Hematopoietic multipotent progenitor cell treated with erythropoietin and hydrocortisone succinate and interleukin-3 and kit ligand, for 17 days (in vitro differentiated cells): ENCODE measurements around the gene PSAPL1.

ENCODE experiments used
- DNase-seq: peaks from one replicate; pipeline ENCODE4 v3.0.0-alpha.2; 2015; ENCODE audit warnings: low spot score

The PSAPL1 gene

DNA sequence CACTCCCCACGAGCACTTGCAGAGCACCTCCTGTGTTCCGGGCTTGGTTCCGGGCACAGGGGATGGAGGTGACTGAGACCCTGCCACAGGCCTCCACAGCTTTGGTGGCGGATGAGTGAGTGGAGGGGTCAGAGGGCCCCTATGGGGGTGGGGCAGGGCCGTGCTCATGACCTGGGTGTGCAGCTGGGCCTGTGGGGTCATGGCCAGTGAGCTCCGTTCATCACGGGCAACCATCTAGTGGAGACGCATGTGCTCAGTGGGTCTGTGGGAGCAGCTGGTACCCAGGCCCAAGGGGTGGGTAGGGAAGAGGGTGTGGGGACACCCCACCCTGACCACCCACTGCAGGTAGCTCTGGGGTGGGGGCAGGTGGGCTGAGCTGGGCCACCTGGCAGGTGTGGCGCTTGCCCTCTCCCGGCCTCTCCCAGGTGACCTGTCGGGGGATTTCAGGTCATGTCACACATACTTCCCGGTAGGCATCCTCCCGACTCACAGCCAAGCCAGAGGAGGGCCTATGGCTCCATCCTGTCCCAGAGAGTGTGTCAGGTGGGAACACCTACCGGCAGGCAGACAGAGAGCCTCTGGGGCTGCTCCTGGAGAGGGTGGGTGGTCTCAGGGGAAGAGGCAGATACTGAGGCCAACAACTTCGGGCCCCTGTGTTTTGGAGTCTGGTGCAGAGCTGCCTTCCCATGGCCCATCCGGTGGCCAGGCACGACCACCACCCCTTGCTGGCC, 3.6 kb downstream of the PSAPL1 start:
- DNase-seq, result no peak

DNA sequence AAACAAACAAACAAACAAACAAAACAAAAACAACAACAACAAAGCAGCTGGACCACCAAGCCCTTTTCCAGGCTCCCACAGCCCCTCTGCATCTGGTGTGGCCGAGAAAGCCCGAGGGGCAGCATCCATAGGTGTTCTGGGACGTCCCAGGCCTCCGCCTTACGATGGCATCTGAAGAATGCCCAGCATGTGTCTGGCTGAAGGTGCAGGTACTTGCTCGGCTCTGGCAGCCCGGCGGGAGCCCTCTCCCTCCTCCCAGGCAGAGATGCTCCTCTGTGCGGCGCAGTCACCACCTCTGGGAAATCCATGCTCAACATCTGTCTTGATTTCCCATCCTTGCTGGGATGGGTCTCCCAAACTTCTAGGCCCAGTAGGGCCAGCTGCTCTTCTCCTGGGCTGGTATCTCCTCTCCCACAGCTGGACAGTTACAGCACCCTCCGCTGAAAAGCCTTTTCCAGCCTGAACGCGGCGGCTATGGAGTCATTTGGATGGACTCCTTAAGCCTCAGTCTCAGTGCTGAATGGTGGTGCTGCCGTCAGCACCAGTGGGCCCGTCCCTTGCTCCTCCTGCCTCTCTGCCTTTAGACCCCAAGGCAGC, 4.3 kb downstream of the PSAPL1 start:
- no peak for DNase-seq

DNA sequence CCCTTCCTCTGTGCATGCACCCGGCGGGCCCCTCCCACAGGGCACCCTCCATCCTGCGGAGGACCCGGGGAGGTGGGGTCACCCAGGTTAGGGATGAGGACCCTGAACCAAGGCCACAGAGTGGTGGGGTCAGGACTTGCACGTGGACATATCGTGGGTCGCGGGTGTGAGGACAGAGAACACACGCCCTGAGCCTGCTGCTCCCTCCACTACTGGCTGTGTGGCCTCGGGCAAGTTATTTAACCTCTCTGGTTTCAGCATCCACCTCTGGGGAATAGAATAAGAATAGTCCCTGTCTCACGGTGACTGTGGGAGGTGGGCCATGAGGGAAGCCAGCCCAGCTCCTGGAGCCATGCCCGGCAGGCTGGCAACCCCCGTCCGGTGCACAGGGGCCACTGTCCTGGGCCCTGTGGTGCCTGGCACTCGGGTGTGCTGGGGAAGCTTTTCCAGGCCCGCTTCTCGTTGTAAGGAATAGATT, 5.1 kb downstream of the PSAPL1 start:
- no peak for DNase-seq

DNA sequence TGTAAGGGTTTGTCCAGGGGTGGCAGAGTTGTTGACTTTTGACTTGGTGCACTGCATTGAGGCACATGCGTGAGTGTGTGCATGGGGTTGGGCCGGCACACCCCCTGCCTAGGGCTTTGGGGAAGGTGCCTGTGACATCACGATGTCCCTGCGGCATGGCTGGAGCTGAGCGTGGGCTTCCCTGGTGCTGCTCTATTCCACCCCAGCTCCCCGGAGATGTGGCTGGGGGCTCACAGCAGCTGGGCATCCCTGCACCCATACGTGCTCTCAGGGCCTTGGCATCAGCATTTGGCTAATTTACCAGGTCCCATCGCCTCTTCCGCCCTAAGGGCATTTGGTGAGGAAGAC, 5.7 kb downstream of the PSAPL1 start:
- DNase-seq, result no peak

DNA sequence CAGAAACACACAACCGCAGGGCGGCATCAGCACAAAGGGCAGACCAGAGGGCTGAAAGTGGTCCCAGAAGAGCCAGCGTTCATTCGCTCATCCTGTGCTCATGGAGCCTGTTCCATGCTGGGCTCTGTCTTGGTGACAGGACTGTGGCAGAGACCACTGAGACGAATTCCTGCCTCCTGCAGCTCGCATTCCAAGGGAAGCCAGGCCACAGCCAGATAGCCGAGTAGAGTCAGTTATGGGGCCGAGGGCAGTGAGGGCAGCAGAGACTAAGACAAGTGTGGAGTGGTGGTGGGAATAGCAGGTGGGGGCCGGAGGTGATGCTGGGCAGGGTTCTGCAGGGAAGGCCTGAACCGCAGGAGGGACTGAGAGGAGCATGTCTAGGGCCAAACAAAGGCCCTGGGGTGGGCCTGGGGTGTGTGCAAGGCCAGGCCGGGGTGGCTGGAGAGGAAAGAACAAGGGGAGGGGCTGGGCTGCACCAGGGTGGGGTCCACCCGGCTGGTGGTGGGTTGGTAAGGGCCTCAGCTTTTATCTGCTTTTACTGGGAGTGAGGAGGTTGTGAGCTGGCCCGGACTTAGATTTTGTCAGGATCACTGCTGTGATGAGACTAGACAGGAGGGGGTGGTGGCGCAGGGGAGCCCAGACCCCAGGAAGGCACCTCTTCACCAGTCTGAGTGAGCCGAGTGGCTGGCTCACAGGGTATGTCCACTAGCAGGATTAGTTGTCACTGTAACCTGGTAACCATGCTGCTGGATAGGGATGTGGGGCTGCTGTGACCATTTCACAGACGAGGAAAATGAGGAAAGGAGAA, 6.3 kb downstream of the PSAPL1 start:
- DNase-seq, result no peak

DNA sequence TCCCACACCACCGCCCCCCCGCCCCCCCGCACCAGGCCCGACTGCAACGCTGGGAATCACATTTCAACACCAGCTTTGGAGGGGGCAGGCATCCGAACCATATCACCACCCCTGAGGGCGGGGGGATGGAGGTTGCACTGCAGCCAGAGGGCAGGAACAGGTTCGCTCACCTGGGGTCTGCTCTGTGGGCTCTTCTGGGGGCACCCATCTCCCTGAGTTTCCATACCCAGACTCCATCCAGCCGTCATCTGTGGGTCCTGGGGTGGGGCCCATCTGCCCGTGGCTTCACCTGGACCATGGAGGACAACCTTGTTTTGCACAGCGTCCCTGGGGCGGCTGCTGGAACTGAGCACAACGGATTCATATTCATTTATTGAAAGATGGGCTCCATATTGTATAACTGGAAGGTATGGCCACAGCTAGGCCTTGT, 6.9 kb downstream of the PSAPL1 start:
- DNase-seq, result no peak

DNA sequence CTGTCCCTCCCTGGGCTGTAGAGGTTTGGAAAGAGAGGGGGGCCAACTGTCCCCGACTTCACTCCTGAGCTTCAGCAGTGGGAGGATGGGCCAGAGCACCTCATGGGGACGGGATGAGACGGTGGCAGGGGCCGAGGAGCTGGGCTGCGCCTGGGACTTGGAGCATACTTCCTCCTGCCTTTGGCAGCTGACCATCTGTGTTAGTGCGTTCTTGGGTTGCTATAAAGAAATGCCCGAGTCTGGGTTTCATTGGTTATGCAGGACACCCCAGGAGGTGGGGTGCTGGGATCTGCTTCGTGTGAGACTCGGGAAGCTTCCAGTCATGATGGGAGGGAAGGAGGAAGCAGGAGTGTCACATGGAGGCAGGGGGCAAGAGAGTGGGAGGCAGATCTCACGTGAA, 7.4 kb downstream of the PSAPL1 start:
- no peak for DNase-seq

DNA sequence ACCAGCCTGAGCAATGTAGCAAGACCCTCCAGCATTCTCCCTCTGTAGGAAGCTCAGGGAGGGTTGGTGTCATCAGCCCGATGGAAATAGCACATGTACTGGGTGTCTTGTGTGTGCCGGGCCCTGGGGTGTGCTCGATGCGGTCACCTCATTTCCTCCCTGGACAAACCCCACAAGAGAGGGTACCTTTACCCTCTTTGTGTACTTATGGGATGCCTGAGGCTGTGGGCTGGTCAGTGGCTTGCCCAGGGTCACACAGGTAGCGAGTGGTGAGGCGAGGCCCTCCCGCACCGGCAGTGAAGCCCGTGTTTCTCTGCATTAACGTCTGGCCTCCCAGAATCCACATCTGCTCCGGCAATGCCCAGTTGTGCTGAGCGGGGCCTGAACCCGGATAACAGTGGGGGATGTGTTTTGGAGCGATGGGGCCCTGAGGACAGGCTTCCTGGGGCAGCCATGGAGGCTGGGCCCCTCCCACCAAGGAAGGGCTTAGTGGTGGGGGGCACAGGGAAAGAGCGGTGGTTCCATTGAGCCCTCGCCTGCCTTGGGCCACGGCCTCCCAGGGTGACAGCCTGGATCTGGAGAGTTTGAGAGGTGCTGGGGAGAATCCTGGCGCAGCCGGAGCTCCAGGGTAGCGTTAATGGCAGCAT, 8.1 kb downstream of the PSAPL1 start:
- no peak for DNase-seq

DNA sequence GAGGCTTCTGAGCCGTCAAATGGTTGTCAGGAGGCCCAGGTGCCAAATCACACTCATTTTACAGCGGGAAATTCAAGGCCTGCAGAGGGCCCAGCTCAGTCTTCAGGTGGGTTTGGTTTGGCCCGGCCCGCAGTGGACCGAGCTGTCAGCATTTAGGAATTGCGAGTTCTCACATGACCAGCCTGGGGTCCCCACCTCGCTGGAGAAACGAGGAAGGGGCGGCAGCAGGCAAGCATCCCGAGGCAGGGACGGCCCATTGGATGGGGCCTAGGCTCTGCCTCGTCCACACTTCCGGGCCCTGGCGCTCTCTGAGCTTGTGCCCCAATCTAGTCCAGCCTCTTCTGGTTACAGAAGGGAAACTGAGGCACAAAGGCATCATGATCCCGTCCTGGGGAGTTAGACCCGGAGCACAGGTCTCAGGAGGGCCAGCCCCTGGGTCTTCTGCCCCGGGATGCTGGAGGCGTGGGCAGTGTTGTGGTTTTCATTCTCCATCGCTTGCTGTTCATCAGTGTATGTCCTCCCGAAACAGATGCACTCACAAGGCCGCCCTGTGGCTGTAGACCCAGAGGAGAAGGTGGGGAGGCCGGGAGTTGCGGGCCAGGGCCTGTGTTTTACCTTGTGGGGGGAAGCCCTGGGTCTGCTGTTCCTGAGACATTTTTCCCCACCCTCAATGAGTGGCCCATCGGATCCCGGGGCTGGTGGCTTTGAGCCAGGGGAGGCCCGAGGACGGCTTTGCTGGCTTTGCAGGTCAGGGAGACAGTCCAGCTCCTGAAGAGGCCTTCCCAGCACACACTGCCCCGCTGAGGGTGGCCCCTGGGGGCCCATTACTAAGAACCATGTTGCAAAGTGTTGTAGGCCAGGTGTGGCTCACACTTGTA, 8.9 kb downstream of the PSAPL1 start:
- no peak for DNase-seq

DNA sequence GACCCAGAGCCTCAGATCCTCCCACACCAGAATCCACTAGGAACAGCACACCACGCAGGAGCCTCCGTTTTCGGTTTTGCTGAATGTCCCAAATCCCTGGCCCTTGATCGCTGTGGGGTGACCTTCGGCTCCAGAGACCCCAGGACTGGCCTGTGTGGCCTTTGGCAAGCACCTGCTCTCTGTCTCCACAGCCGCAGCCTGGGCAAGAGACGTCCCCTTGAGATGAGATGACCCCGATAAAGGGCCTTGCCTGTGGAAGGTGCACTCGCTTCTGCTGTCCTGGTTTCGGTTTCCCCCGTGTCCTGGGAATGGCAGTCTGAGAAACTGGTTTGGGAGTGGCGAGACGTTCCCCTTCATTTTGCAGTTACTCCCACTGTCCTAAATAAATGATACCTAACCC, 9.6 kb downstream of the PSAPL1 start:
- DNase-seq, result no peak

DNA sequence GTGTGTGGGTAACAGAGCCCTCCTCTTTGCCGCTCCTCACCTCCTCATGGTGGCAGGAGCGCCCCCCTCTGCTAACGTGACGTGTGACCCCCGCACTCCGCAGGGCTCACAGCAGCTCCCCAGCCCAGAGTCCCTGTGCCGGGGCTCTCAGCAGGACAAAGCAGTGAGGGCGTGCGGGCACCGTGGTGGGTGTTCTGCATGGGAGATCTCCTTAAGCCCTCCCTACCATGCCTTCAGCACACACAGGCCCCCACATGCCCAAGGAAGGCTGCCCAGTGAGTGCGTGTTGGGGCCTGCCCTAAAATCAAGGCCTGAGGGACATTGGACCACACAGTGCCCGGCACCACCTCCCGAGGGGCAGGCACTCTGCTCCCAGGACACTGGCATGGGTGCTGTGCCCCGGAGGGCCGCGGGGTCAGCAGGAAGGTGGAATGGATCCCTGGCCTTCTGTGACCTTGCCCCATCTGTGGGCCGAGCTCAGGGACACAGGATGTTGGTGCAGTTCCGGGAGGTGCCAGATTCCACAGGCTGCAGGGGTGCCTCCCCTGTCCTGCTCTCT, 10.1 kb downstream of the PSAPL1 start:
- DNase-seq, result no peak

DNA sequence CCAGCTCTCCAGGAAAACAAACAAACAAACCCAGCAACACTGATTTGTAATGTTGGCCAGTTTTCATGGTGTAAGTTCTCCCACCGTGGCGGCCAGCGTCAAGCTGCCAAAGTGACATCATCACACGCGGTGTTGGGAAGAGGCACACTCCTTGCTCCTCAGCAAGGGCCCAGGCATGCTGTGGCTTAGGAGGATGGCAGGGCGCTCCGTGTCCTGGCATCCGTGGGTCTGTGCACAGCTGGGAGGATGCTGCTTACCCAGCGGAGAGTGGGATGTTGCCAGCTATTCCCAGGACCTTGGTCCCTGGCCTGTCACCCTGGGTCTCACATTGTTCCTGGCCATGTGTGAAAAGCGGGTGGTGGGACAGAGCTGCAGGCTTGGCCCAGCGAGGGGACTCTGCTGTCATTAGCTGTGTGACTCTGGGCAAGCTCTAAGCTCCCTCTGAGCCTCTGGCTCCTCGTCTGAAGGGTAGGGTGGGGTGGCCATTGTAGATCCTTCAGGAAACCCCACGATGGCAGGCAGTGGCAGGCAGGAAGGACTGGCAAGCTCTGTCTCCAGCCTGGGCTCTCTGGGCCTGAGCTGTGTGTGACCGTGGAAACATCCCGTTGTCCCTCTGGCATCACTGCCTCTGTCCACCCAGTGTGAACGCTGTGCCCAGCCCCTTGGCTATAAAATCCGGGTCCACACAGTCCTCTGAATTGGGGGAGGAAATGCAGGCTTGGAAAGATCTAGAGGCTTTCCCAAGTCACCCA, 10.8 kb downstream of the PSAPL1 start:
- DNase-seq, result no peak

DNA sequence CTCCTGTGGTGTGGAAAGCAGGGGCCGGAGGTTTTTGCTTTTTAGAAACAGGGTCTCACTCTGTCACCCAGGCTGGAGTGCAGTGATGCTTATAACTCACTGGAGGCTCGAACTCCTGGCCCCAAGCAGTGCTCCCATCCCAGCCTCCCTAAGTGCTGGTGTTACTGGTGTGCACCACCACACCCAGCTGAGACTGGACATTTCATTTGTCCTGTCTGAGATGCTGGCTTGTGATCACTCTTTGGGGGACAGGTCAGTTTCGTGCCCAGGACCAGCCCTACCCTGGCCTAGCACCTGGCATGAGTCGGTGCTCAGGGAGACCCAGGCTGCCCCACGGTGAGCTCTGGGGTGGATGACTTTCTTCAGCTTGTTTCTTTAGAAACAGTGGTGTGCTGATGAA, 11.3 kb downstream of the PSAPL1 start:
- DNase-seq, result no peak

DNA sequence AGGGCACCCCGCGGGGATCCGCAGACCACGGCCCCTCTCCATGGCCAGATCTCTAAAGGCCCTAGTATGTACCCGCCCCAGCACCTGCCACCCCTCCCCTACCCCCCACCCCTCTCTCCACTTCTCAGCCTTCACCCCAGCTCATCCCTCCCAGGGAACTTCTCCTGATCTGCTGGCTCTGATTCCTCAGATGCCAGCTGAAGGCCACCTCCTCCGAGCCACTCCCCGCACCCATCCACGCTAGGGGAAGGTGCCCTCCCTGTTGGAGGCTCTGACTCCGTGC, 11.9 kb downstream of the PSAPL1 start:
- DNase-seq, result no peak

DNA sequence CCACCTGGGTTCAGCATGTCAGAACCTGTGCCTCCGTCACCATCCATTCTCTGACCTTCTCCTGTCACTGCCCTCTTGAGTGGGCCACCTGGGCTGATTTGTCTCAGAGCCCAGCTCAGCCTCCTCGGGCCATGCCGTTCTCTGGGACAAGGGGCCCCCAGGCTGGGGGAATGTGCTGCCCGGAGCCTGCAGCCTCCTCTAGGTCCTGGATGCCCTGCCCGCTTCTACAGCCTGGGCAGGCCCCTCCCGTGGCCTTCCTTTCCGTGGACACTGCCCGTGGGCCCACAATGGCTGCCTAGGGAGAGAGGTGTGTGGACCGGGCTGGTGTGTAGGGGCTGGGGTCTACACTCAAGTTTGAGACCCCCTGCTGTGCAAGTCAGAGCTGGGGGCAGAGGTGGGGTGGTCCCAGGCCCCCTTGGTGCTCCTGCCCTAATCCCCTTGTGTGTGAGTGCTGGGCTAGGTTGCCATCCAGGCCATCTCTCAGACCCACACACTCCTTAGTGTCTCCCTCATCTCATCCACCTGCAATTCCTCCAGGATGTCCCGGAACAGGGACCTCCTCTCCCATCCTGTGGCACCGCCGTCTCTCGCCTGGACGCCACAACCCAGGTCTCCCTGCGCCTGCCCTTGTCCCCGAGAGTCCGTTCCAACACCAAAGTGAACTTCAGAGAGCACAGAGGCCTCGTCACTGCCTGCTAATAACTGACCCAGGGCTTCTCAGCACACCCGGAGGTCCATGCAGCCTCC, 12.4 kb downstream of the PSAPL1 start:
- no peak for DNase-seq

DNA sequence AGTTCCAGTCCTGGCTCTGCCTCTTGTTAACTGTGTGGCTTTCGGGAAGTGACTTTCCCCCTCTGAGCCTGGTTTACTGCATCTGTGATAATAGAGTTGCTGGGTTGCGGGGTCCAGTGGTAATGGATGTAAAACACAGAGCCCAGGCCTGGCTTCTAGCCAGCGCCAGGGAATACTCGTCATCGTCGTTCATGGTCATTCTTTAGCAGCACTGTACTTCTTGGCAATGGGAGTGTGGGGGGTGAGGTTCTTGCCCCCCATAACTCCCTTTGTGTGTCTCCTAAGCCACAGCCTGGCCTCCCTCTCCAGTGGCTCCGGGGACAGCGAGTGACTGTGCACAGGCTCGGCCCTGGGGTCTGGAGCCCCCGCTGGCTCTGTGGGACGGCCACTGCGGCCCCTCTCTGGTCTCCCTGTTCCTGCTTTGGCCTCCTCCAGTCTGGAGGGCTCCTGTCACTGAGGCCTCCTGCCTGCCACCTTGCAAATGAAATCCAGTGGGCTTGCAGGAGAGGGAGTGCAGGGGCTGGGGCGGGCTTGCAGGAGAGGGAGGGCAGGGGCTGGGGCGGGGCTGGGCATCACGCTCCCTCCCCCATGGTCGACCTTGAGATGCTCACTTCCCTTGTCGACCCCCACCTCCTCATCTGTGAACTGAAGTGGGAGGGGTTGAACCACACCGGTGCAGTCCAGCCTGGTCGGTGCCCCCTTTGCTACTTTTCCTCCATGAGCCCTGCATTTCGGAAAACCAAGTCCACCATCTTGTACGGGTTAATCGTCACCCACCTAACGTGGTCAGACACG, 13.2 kb downstream of the PSAPL1 start:
- DNase-seq, result no peak

DNA sequence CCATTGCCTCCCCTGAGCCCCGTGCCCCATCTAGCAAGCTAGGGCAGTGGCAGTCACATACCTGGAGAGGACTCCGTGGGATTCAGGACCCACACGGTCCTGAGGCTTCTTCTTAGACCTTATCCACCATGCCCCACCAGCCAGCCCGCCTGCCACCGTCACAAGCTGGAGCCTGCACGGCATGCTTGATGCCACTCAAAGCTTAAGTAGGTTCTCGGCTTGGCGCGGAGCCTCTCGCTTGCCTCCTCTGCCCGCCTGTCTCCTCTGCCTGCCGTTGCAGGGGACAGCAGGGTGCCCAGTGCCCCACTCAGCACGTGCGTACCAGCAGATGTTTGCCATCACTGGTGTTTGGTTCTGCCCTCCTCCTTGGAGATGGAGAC, 14.1 kb downstream of the PSAPL1 start:
- no peak for DNase-seq

DNA sequence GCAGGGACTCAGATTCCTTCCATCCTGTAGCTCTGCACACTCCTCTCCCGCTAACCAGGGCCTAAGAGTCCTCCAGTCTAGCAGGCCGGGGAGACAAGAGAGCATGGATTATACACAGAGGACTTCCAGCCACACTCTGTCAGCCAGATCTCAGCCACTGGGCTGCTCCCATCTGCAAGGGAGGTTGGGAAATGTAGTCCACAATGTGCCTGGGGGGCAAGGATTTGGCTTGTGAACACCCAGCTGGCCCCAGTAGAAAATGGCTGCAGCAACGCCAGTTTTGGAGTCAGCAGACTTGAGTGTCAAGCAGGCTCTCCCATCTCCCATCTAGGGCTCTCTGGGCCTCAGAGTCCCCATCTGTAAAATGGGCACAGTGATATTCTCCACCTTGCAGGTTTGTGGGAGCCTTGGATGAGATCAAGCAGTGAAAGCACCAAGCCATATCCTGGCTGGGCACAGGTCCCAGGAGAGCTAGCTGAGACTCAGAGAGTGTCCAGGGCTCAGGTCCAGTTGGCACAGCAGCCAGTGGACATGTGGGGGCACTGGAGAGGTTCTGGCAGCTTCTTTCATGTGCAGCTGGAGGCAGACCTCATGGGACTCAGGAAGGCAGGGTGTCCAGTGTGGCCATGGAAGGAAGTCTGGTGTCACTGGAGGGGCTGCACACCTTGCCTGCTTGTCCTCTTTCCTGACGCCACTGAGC, 14.6 kb downstream of the PSAPL1 start:
- DNase-seq, result no peak
